Uterus (tissue), 2 donors: ENCODE data around the gene GCC1.

Source experiments
- POLR2A ChIP-seq, 2 donors: fragments of 450-650 bp; IDR thresholded peaks; one replicate each; pipeline ENCODE4 v1.6.1; 2016; ENCODE audit warnings: antibody characterized with exemption in 2 of 2, mild to moderate bottlenecking in 1 of 2, moderate library complexity in 1 of 2
- TF ChIP-seq, protein P1 (sequence below), 4 experiments: fragments of 200-600 bp in 2 of 4; fragments of 450-650 bp in 2 of 4; sonication (generic) in 2 of 4; IDR thresholded peaks; one replicate each; pipeline ENCODE4 v1.5.1; 2016 to 2019; ENCODE audit warnings: antibody characterized with exemption in 4 of 4, mild to moderate bottlenecking in 2 of 4, moderate library complexity in 1 of 4

DNA sequence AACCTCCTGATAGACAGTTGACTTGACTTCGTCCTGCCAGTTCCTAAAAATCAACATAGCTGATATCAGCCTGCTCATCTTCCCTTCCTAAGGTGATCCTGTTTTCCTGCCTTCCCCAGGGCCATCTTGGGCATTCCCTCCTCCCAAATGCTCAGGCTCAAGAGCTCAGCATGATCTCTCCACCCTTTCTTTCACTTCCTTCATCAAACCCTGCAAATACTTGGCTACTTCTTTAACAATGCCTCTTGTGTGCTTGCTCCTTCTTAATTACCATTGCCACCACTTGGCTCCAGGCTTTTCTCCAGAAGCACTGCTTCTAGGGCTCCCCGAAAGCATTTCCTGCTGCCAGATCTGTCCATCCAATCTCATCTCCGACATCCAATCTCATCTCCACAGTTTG is 15.5 kb upstream of the GCC1 start:
- TF ChIP-seq, protein P1, sequence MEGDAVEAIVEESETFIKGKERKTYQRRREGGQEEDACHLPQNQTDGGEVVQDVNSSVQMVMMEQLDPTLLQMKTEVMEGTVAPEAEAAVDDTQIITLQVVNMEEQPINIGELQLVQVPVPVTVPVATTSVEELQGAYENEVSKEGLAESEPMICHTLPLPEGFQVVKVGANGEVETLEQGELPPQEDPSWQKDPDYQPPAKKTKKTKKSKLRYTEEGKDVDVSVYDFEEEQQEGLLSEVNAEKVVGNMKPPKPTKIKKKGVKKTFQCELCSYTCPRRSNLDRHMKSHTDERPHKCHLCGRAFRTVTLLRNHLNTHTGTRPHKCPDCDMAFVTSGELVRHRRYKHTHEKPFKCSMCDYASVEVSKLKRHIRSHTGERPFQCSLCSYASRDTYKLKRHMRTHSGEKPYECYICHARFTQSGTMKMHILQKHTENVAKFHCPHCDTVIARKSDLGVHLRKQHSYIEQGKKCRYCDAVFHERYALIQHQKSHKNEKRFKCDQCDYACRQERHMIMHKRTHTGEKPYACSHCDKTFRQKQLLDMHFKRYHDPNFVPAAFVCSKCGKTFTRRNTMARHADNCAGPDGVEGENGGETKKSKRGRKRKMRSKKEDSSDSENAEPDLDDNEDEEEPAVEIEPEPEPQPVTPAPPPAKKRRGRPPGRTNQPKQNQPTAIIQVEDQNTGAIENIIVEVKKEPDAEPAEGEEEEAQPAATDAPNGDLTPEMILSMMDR (IDR thresholded peaks at IDR 0.05) = no peak
- no peak for TF ChIP-seq POLR2A (IDR thresholded peaks at IDR 0.05)
